ENCODE data around the gene VMAC. TPM values are rescaled to one million over a fixed set of nuclear protein-coding genes. Genes with fewer than 3 reads are reported as not detected.

VMAC gene
- total RNA-seq, 1 donor from 2014 or later, result 2.5 TPM

GRCh38 chr19:5914358-5914774 lies 9.7 kb downstream of the VMAC start:
- Histone ChIP-seq H3K27me3 (ENCODE audit: low read depth) (no peaks in the 10 kb centered on the region), H3K9me3 (replicated peaks) (no peaks in the 10 kb centered on the region), H3K36me3 (peaks cover 49% of the 10 kb centered on the region), H3K4me1 (peaks cover 33% of the 10 kb centered on the region), H3K27ac (replicated peaks) (peak overlapping the region; percentile 56), H3K4me3 (no peak overlapping the region)
- no peak for DNase-seq
- intact Hi-C loops (cut with micrococcal nuclease), result no loop called here
- TF ChIP-seq CTCF (IDR thresholded peaks at IDR 0.05; ENCODE audit: borderline replicate concordance), result no peak

GRCh38 chr19:5914946-5915781 lies 10.5 kb downstream of the VMAC start:
- H3K27ac ChIP-seq (replicated peaks), result peak overlapping the region; percentile 69
- H3K4me1 ChIP-seq, result peaks cover 33% of the 10 kb centered on the region
- H3K36me3 ChIP-seq, result peaks cover 49% of the 10 kb centered on the region
- no peaks in the 10 kb centered on the region for H3K9me3 ChIP-seq (replicated peaks)
- intact Hi-C loops (cut with micrococcal nuclease), result no loop called here
- no peak for DNase-seq
- TF ChIP-seq CTCF (IDR thresholded peaks at IDR 0.05; ENCODE audit: borderline replicate concordance), result no peak
- no peak overlapping the region for H3K4me3 ChIP-seq
- H3K27me3 ChIP-seq (ENCODE audit: low read depth), result no peaks in the 10 kb centered on the region

- Histone ChIP-seq H3K4me3 (no peak overlapping the region), H3K9me3 (replicated peaks) (no peaks in the 10 kb centered on the region), H3K27ac (replicated peaks) (peak overlapping the region; percentile 69), H3K27me3 (ENCODE audit: low read depth) (no peaks in the 10 kb centered on the region), H3K36me3 (peaks cover 55% of the 10 kb centered on the region), H3K4me1 (peaks cover 33% of the 10 kb centered on the region)
- no peak for TF ChIP-seq CTCF (IDR thresholded peaks at IDR 0.05; ENCODE audit: borderline replicate concordance)
- DNase-seq, result no peak
- intact Hi-C loops (cut with micrococcal nuclease), result no loop called here
Measured at GRCh38 chr19:5915782-5916165, 11.1 kb downstream of the VMAC start.

- Histone ChIP-seq H3K36me3 (peaks cover 60% of the 10 kb centered on the region), H3K4me3 (no peak overlapping the region), H3K27ac (replicated peaks) (peak overlapping the region; percentile 69), H3K9me3 (replicated peaks) (no peaks in the 10 kb centered on the region), H3K4me1 (peaks cover 33% of the 10 kb centered on the region), H3K27me3 (ENCODE audit: low read depth) (no peaks in the 10 kb centered on the region)
- no peak for DNase-seq
- intact Hi-C loops (cut with micrococcal nuclease), result no loop called here
- no peak for TF ChIP-seq CTCF (IDR thresholded peaks at IDR 0.05; ENCODE audit: borderline replicate concordance)
Measured at GRCh38 chr19:5916181-5916708, 11.6 kb downstream of the VMAC start.

GRCh38 chr19:5917431-5918107 lies 12.9 kb downstream of the VMAC start:
- intact Hi-C loops (cut with micrococcal nuclease), result no loop called here
- Histone ChIP-seq H3K4me1 (peaks cover 33% of the 10 kb centered on the region), H3K27ac (replicated peaks) (no peak overlapping the region), H3K36me3 (peaks cover 73% of the 10 kb centered on the region), H3K4me3 (no peak overlapping the region), H3K27me3 (ENCODE audit: low read depth) (no peaks in the 10 kb centered on the region), H3K9me3 (replicated peaks) (no peaks in the 10 kb centered on the region)
- DNase-seq, result no peak
- TF ChIP-seq CTCF (IDR thresholded peaks at IDR 0.05; ENCODE audit: borderline replicate concordance), result no peak

All from left ventricle myocardium inferior (tissue), 1 donor.